Nephron (organoid): ENCODE results near the gene ANGEL1.

Experiments used
- H3K27ac Mint-ChIP-seq, 3 experiments: 2 replicates each; pipeline ENCODE4 v1.8.0; 2020; ENCODE audit warnings: mixed read lengths in 3 of 3, mild to moderate bottlenecking in 2 of 3, moderate library complexity in 1 of 3
- H3K27me3 Mint-ChIP-seq: 2 replicates; pipeline ENCODE4 v1.8.0; 2021; ENCODE audit warnings: low read depth, mild to moderate bottlenecking, moderate library complexity, mixed read lengths
- H3K36me3 Mint-ChIP-seq: 2 replicates; pipeline ENCODE4 v1.8.0; 2020; ENCODE audit warnings: low read depth, mixed read lengths
- H3K4me1 Mint-ChIP-seq: 2 replicates; pipeline ENCODE4 v1.8.0; 2020; ENCODE audit warnings: mixed read lengths
- H3K4me3 Mint-ChIP-seq, 3 experiments: 2 replicates each; pipeline ENCODE4 v1.8.0; 2020; ENCODE audit warnings: mild to moderate bottlenecking in 3 of 3, mixed read lengths in 3 of 3, moderate library complexity in 2 of 3
- H3K9me3 Mint-ChIP-seq: 2 replicates; pipeline ENCODE4 v1.8.0; 2020; ENCODE audit warnings: mixed read lengths
- CTCF ChIP-seq, 3 experiments: fragments of 200-600 bp; sonication (generic); IDR thresholded peaks; one replicate each; pipeline ENCODE4 v1.5.0; 2021; ENCODE audit warnings: antibody characterized with exemption in 3 of 3; ENCODE audit not compliant: unreplicated experiment in 3 of 3

ANGEL1 gene, protein sequence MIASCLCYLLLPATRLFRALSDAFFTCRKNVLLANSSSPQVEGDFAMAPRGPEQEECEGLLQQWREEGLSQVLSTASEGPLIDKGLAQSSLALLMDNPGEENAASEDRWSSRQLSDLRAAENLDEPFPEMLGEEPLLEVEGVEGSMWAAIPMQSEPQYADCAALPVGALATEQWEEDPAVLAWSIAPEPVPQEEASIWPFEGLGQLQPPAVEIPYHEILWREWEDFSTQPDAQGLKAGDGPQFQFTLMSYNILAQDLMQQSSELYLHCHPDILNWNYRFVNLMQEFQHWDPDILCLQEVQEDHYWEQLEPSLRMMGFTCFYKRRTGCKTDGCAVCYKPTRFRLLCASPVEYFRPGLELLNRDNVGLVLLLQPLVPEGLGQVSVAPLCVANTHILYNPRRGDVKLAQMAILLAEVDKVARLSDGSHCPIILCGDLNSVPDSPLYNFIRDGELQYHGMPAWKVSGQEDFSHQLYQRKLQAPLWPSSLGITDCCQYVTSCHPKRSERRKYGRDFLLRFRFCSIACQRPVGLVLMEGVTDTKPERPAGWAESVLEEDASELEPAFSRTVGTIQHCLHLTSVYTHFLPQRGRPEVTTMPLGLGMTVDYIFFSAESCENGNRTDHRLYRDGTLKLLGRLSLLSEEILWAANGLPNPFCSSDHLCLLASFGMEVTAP

DNA sequence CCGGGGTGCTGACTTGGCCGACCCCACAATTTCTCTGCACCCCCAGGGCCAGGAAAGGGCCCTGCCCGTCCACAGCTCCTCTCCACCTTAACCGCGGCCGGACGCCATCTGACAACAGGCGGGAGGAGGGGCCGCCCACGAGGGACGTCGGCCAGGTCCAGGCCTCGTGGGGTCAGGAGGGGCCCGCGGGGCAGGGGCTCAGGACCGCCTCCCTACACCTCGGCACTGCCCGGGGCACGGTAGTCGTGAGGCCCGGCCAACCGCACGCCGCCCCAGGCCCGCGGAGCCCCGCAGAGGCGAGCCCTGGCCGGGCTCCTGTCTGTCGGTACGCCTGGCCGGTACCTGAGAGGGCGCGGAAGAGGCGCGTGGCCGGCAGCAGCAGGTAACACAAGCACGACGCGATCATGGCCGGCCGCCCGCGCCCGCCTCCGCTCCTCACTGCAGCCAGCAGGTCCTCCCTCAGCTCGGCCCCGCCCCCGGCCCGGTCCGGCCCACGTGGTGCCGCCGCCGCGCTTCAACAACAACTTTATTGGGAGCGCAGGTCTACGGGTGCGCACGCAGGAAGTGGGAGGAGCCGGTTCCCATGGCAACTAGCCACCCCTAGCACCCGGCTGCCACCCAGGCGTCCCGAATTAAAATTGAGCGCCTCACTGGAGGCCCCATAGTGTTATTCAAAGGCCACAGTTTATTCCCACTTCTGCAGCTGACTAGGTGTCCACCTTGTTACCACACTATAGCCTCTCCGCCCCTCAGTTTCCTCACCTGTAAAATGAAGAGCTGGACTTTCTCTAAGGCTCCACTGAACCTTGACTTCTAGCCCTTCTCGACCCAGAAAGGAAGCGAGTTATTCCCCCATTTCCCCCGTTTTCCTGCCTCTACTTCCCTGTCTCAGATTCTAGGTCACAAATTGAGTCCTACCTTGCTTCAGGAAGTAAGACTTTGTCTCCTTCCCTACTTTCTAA, at the start of gene ANGEL1:
Gene ANGEL1, minus strand, starts transcription at position 461 of the 962 bp plus-strand sequence. Its CDS starts 55 bp downstream, at position 406.
- Mint-ChIP-seq H3K9me3 (no peaks in the 10 kb centered on the region), H3K4me1 (peaks cover 38% of the 10 kb centered on the region), H3K36me3 (peaks cover 16% of the 10 kb centered on the region), H3K4me3 (peak within 1 kb of the TSS; percentile 92 to 99 (median 98)), H3K27ac (peak within 1 kb of the TSS; percentile 82 to 94 (median 86)), H3K27me3 (no peaks in the 10 kb centered on the region)
- no peak for TF ChIP-seq CTCF (IDR thresholded peaks at IDR 0.05; ENCODE audit: unreplicated experiment in 3 of 3)

GRCh38 chr14:76861574-76862255, 49.0 kb upstream of the ANGEL1 start:
- H3K4me3 Mint-ChIP-seq: no peak overlapping the region
- peaks cover 31% of the 10 kb centered on the region for H3K27me3 Mint-ChIP-seq
- no peak overlapping the region for H3K27ac Mint-ChIP-seq
- H3K36me3 Mint-ChIP-seq: no peaks in the 10 kb centered on the region
- H3K4me1 Mint-ChIP-seq: peaks cover 33% of the 10 kb centered on the region
- H3K9me3 Mint-ChIP-seq: no peaks in the 10 kb centered on the region
- no peak for TF ChIP-seq CTCF (IDR thresholded peaks at IDR 0.05; ENCODE audit: unreplicated experiment in 3 of 3)

GRCh38 chr14:76856769-76857168, 44.1 kb upstream of the ANGEL1 start:
- Mint-ChIP-seq H3K9me3 (no peaks in the 10 kb centered on the region), H3K4me3 (no peak overlapping the region), H3K27me3 (peaks cover 13% of the 10 kb centered on the region), H3K36me3 (no peaks in the 10 kb centered on the region), H3K27ac (no peak overlapping the region), H3K4me1 (no peaks in the 10 kb centered on the region)
- no peak for TF ChIP-seq CTCF (IDR thresholded peaks at IDR 0.05; ENCODE audit: unreplicated experiment in 3 of 3)

DNA sequence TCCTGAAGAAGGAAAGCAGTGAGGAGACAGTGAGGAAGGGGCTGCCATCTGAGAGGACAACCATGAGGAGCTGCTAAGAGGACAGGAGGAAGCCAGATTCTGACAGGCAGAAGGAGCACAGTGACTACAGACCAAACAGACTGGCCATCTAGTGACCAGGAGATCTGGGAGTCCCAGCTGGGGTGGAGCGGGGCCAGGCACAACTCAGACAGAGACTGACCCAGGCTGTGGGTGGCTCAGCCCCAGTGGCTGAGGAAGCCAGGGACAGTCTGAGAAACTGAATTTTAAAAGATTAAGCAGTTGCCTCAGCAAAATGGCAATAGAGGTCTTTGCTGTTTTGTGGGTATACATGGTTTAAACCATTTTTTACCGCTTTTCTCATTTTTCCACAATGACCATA, 42.4 kb upstream of the ANGEL1 start:
- H3K36me3 Mint-ChIP-seq: no peaks in the 10 kb centered on the region

More for the DNA sequence above, 42.4 kb upstream of the ANGEL1 start:
- H3K27ac Mint-ChIP-seq: no peak overlapping the region
- H3K4me1 Mint-ChIP-seq: no peaks in the 10 kb centered on the region
- H3K9me3 Mint-ChIP-seq: no peaks in the 10 kb centered on the region
- peaks cover 4% of the 10 kb centered on the region for H3K27me3 Mint-ChIP-seq
- no peak for TF ChIP-seq CTCF (IDR thresholded peaks at IDR 0.05; ENCODE audit: unreplicated experiment in 3 of 3)
- no peak overlapping the region for H3K4me3 Mint-ChIP-seq
